ENCODE data around the gene NPTXR. TPM values are rescaled to one million over a fixed set of nuclear protein-coding genes. Genes with fewer than 3 reads are reported as not detected.
A peak's percentile ranks its signal among the peaks of the same experiment; 100 is the strongest.

NPTXR gene
- total and polyA plus RNA-seq, 4 donors: 0.98 to 5.8 (median 2.8) TPM

- Histone ChIP-seq H3K27me3 (ENCODE audit: control insufficient read depth in 3 of 3, insufficient read depth in 3 of 3, low read length in 2 of 3) (peaks cover 0 to 30% (median 0%) of the 10 kb centered on the region in 3 donors), H3K36me3 (ENCODE audit: control insufficient read depth in 4 of 4, insufficient read depth in 4 of 4, low read length in 4 of 4) (no peaks in the 10 kb centered on the region), H3K9me3 (ENCODE audit: control insufficient read depth in 4 of 4, insufficient read depth in 3 of 4, low read length in 3 of 4) (no peaks in the 10 kb centered on the region), H3K9ac (ENCODE audit: insufficient read depth in 1 of 2, low read length in 2 of 2) (no peak overlapping the region), H3K4me1 (ENCODE audit: control insufficient read depth in 5 of 5, insufficient read depth in 5 of 5, low read length in 5 of 5) (peaks cover 0 to 7% (median 0%) of the 10 kb centered on the region in 5 donors), H3K27ac (ENCODE audit: low read depth in 1 of 2, low read length in 1 of 2) (no peak overlapping the region), H3K4me3 (no peak overlapping the region)
- WGBS, 2 donors: 88 to 94% methylated on average over 3 of the region's 3 CpGs
- ATAC-seq (ENCODE audit: insufficient read depth, low FRiP score): no peak
- no peak for DNase-seq
- no peak for TF ChIP-seq CTCF (IDR thresholded peaks at IDR 0.05; ENCODE audit: control extremely low read depth, extremely low read depth)
Observed at GRCh38 chr22:38840129-38840528, 3.7 kb downstream of the NPTXR start.

DNA sequence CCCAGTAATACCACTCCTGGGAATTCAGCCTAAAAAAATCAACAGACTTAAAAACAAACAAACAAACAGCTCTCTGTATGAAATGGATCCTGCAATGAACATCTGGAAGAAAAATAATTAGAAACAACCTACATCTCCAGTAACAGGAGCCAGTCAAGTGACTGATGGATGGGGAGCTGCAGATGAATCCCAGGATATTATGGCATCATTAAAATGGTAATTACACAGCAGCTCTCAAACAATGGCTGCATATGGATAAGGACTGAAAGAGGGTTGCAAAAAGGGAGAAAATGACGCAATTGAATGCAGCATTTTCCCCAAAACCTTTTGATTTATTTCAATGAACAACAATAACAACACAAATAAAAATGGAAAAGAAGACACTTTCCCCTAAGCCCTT lies 4.1 kb downstream of the NPTXR start:
- peaks cover 0 to 7% (median 0%) of the 10 kb centered on the region in 5 donors for H3K4me1 ChIP-seq (ENCODE audit: control insufficient read depth in 5 of 5, insufficient read depth in 5 of 5, low read length in 5 of 5)
- H3K9me3 ChIP-seq (ENCODE audit: control insufficient read depth in 4 of 4, insufficient read depth in 3 of 4, low read length in 3 of 4): no peaks in the 10 kb centered on the region
- H3K27me3 ChIP-seq (ENCODE audit: control insufficient read depth in 3 of 3, insufficient read depth in 3 of 3, low read length in 2 of 3): peaks cover 0 to 25% (median 0%) of the 10 kb centered on the region in 3 donors
- ATAC-seq (ENCODE audit: insufficient read depth, low FRiP score) (no peak), DNase-seq (peak in 1 of 3 donors; percentile 8)
- no peak overlapping the region for H3K4me3 ChIP-seq
- 86 to 94% methylated on average over 1 of the region's 1 CpG for WGBS, 2 donors
- no peak overlapping the region for H3K9ac ChIP-seq (ENCODE audit: insufficient read depth in 1 of 2, low read length in 2 of 2)
- H3K36me3 ChIP-seq (ENCODE audit: control insufficient read depth in 4 of 4, insufficient read depth in 4 of 4, low read length in 4 of 4): no peaks in the 10 kb centered on the region
- TF ChIP-seq CTCF (IDR thresholded peaks at IDR 0.05; ENCODE audit: control extremely low read depth, extremely low read depth): no peak
- no peak overlapping the region for H3K27ac ChIP-seq (ENCODE audit: low read depth in 1 of 2, low read length in 1 of 2)

- no peaks in the 10 kb centered on the region for H3K36me3 ChIP-seq (ENCODE audit: control insufficient read depth in 4 of 4, insufficient read depth in 4 of 4, low read length in 4 of 4)
- no peak for ATAC-seq (ENCODE audit: insufficient read depth, low FRiP score)
- H3K27ac ChIP-seq (ENCODE audit: low read depth in 1 of 2, low read length in 1 of 2): no peak overlapping the region
- TF ChIP-seq CTCF (IDR thresholded peaks at IDR 0.05; ENCODE audit: control extremely low read depth, extremely low read depth): no peak
- H3K9me3 ChIP-seq (ENCODE audit: control insufficient read depth in 4 of 4, insufficient read depth in 3 of 4, low read length in 3 of 4): no peaks in the 10 kb centered on the region
- no peak overlapping the region for H3K9ac ChIP-seq (ENCODE audit: insufficient read depth in 1 of 2, low read length in 2 of 2)
- DNase-seq: no peak
- WGBS, 2 donors: 91 to 94% methylated on average over 6 of the region's 6 CpGs
- no peak overlapping the region for H3K4me3 ChIP-seq
- peaks cover 0 to 12% (median 0%) of the 10 kb centered on the region in 5 donors for H3K4me1 ChIP-seq (ENCODE audit: control insufficient read depth in 5 of 5, insufficient read depth in 5 of 5, low read length in 5 of 5)
- peaks cover 0 to 19% (median 0%) of the 10 kb centered on the region in 3 donors for H3K27me3 ChIP-seq (ENCODE audit: control insufficient read depth in 3 of 3, insufficient read depth in 3 of 3, low read length in 2 of 3)
Observed at GRCh38 chr22:38837414-38837928, 6.4 kb downstream of the NPTXR start.

- TF ChIP-seq CTCF (IDR thresholded peaks at IDR 0.05; ENCODE audit: control extremely low read depth, extremely low read depth): no peak
Observed at GRCh38 chr22:38835888-38836301, 7.9 kb downstream of the NPTXR start.

More at GRCh38 chr22:38835888-38836301, 7.9 kb downstream of the NPTXR start:
- Histone ChIP-seq H3K4me3 (no peak overlapping the region), H3K9ac (ENCODE audit: insufficient read depth in 1 of 2, low read length in 2 of 2) (no peak overlapping the region), H3K4me1 (ENCODE audit: control insufficient read depth in 5 of 5, insufficient read depth in 5 of 5, low read length in 5 of 5) (peaks cover 0 to 21% (median 0%) of the 10 kb centered on the region in 5 donors), H3K9me3 (ENCODE audit: control insufficient read depth in 4 of 4, insufficient read depth in 3 of 4, low read length in 3 of 4) (no peaks in the 10 kb centered on the region), H3K27ac (ENCODE audit: low read depth in 1 of 2, low read length in 1 of 2) (no peak overlapping the region), H3K27me3 (ENCODE audit: control insufficient read depth in 3 of 3, insufficient read depth in 3 of 3, low read length in 2 of 3) (peaks cover 0 to 6% (median 0%) of the 10 kb centered on the region in 3 donors), H3K36me3 (ENCODE audit: control insufficient read depth in 4 of 4, insufficient read depth in 4 of 4, low read length in 4 of 4) (no peaks in the 10 kb centered on the region)
- WGBS, 2 donors: 76 to 78% methylated on average over 19 of the region's 19 CpGs
- no peak for ATAC-seq (ENCODE audit: insufficient read depth, low FRiP score)
- DNase-seq: no peak
